Medulla oblongata (tissue), 1 donor: Measurements from ENCODE around the gene B4GALNT4.
"Not testable (repeated sequence)": the region's sequence is repeated elsewhere in the genome, so short reads cannot be mapped to it uniquely, and the experiment has no call there.

ENCODE experiments used
- DNase-seq: peaks from one replicate; pipeline ENCODE4 v3.0.0-alpha.2; 2015; ENCODE audit errors: extremely low spot score

Gene B4GALNT4

GRCh38 chr11:375065-376025 is 6.0 kb downstream of the B4GALNT4 start:
- DNase-seq: no peak

- DNase-seq: no peak
Measured at GRCh38 chr11:376531-377173, 7.4 kb downstream of the B4GALNT4 start.

DNA sequence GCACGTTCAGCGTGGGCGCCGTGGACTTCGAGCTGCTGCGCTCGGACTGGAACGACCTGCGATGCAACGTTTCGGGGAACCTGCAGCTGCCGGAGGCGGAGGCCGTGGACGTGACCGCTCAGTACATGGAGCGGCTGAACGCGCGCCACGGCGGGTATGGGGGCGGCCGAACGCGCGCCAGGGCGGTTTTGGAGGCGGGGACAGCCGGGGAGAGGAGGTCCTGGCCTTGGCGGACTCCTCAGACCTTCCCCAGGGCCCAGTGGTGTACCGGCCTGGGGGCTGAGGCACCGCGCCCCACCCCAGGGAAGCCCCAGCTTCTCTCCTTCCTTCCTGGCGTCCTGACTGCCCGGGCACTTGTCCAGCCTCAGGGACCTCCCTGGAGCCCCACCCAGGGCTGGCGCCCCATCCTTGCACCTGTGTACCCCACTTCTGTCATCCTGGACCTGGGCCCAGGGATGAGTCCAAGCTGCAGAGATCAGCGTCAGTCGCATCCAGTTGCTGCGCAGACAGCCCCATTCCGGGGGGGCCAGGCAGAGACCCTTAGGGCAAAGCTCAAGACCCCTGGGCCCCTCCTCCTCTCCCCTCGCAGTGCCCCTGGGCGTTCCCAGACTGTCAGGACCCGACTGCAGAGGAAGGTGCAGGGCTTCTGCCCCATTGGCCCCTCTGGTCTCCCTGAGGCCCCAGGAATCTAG is 8.0 kb downstream of the B4GALNT4 start:
- DNase-seq: no peak

GRCh38 chr11:377883-378500 is 8.7 kb downstream of the B4GALNT4 start:
- no peak for DNase-seq

DNA sequence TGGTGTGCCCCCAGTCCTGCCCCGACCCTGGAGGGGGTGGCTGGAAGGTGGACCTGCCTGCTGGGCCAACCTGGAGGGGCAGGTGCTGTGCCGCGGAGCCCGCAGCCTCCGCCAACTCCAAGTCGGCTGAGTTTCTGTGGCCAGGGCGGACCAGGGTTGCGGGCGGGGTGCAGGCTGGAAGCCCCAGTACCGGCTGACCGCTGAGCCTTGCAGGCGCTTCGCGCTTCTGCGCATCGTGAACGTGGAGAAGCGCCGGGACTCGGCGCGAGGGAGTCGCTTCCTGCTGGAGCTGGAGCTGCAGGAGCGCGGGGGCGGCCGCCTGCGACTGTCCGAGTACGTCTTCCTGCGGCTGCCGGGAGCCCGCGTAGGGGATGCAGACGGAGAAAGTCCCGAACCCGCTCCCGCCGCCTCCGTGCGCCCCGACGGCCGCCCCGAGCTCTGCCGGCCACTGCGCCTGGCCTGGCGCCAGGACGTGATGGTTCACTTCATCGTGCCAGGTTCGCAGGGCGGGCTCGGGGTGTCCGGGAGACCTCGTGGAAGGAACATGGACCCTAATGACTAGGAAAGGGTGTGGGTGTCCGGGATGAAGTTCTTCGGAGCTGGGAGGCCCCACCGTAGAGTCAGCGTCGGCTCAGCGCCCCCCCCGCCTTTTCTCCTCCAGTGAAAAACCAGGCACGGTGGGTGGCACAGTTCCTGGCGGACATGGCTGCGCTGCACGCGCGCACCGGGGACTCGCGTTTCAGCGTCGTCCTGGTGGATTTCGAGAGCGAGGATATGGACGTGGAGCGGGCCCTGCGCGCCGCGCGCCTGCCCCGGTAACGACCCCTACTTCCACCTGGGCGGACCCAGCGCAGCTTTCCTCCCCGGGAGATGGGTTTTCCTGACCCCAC is 10.2 kb downstream of the B4GALNT4 start:
- no peak for DNase-seq

DNA sequence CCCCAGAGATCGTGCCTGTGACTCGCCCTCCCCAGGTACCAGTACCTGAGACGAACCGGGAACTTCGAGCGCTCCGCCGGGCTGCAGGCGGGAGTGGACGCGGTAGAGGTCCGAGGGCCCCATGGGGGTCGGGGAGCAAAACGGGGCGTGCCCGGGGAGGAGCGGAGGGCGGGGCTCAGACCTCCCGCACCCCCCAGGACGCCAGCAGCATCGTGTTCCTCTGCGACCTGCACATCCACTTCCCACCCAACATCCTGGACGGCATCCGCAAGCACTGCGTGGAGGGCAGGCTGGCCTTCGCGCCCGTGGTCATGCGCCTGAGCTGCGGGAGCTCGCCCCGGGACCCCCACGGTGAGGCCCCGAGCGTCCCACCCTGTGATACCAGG is 10.8 kb downstream of the B4GALNT4 start:
- no peak for DNase-seq

DNA sequence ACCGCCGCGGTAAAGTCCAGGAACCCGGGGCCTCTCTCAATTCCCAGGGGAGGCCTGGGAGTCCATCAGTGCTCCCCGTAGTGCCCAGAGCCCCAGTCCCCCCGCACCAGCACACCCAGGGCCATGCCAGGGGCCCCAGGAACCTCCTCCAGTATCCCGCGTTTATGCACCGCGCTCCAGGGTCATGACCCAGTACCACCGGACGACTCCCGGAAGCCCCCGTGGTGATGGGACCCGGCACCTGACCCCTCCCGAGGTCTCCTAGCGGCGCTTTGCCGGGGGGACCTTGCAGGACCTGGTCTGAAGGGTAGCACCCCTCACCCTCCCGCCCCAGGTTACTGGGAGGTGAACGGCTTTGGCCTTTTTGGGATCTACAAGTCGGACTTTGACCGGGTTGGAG is 11.2 kb downstream of the B4GALNT4 start:
- DNase-seq: no peak

DNA sequence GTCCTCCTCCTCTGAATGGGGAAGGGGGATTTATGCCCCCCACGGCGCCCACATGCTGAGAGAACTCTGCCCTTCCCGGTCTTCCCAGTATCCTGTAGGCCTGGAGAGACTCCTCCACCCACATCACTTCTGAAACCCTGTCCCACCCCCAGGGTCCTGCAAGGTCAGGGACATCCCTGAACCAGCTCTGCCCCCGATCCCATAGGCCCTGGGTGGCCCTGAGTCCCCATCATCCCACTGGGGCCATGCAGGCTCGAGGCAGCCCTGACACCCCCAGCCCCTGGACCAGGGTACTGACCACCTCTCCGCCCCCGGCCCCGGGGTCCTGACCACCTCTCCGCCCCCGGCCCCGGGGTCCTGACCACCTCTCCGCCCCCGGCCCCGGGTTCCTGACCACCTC is 11.7 kb downstream of the B4GALNT4 start:
- DNase-seq: no peak

- no peak for DNase-seq
Measured at GRCh38 chr11:381501-382072, 12.3 kb downstream of the B4GALNT4 start.

GRCh38 chr11:382081-382629 is 12.9 kb downstream of the B4GALNT4 start:
- no peak for DNase-seq

- no peak for DNase-seq
Measured at GRCh38 chr11:383431-383830, 14.1 kb downstream of the B4GALNT4 start.

GRCh38 chr11:384511-384910 is 15.2 kb downstream of the B4GALNT4 start:
- DNase-seq: no peak

GRCh38 chr11:385594-386351 is 16.5 kb downstream of the B4GALNT4 start:
- no peak for DNase-seq

DNA sequence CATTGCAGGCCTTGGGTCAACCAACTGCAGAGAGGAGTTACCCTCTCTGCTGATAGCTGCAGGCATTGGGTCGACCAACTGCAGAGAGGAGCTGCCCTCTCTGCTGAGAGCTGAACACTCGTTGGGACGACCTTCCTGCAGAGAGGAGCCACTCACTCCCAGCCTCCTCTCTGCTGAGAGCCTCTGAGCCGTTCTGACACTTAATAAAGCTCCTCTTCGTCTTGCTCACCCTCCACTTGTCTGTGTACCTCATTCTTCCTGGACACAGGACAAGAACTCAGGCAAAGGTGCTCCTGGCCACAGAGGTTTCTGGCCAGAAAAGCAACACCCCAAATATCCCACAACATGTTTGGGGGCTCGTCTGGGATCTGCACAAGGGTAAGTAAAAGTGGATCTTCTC is 17.2 kb downstream of the B4GALNT4 start:
- no peak for DNase-seq

DNA sequence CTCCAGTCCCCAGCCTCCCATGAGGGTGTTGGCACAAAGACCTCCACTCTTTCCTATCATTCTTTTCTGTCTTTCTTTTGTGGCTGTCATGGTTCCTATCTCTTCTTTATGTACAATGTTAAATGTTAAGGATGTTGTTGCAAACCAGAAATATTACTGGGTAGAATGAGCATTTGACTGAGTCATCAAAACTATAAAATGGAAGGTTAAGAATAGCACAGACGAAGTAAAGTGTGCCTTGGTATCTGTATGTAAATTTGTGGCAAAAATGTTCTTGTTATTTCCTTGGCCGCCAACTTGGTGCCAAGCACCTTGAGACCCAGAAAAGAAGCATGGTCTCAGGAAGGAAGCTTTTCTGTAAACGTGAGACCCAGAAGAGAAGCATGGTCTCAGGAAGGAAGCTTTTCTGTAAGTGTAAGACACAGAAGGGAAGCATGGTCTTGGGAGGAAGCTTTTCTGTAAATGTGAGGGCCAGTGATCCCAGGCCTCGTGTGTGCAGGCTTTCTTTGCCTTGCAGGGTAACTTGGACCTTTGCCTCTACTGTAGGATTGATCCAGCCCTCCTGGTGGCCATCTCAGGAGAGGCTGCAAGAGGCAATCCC is 18.0 kb downstream of the B4GALNT4 start:
- no peak for DNase-seq

DNA sequence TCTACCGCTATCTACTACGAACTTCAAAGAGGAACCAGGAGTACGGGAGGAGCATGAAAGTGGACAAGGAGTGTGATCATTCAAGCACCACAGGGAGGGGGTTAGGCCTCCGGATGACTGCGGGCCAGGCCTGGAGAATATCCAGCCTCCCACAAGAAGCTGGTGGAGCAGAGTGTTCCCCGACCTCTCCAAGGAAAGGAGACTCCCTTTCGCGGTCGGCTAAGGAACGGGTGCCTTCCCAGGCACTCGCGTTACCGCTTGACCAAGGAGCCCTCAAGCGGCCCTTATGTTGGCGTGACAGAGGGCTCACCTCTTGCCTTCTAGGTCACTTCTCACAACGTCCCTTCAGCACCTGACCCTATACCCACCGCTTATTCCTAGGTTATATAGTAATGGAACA is 20.1 kb downstream of the B4GALNT4 start:
- not testable (repeated sequence) for DNase-seq

DNA sequence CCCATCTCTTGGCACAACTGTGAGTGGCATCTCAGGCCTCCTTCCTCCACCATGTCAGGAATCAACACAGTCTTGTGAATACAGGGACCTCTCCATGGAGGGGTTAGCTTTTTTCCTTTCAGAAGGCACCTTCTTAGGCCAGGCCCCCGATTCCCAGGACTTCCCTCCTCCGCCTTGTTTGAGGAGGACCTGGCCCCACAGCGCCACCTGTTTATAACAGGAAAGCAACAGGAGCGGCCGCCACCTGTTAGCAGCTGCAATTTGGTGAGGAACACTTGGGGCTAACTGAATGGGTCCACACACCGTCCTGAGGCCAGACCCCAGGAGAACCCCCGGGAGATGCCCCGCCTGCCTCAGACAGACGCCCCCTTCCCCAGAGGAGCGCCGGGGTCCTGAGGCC is 20.9 kb downstream of the B4GALNT4 start:
- DNase-seq: no peak

DNA sequence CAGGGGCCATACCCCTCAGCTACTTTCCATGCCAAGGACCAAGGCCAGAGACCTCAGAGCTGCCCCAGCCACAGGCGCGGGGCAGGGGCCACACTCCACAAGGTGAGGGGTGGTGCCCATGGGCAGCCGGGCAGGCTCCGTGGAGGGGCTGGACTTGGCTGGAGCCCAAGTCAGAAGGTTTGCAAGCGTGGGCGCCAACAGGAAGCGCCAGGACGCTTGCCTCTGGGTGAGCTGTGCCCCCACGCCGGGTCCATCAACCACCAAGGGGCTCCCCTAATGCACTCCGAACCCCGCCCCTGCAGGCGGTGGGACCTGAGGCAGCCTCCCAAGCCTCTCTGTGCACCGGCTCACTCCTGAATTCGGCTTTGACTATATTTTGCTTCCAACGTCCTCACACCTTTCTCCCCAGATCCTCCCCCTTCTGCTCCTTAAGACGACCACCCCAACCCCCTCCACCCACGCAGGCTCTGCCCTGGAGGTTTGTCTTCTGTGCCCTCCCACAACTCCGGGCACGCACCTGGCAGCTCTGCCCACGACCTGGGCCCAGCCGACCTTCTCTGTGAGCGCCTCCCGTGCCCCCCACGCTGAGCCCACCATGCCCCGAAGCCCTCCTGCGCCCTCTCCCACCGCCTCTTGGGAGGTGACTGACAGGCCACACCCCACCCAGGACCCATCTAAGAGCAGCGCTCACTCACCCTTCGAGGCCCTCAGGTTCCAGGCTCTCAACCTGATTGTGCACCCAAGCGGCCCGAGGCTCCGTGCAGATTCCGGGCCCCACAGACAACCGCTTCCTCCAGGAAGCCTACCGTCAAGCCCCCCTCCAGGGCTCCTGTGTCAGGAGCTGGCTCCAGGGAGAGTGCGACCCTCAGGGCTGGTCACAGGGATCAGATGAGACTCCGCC is 22.1 kb downstream of the B4GALNT4 start:
- DNase-seq: no peak
